Endothelial cell of umbilical vein (primary cell): ENCODE data around the gene ABCB7. TPM values are rescaled to one million over a fixed set of nuclear protein-coding genes. Genes with fewer than 3 reads are reported as not detected.

Experiments
- BruUV-seq: library from RNA; stranded (reverse); fragments of 400-500 nt; replicated peaks from 2 replicates; lab custom pipeline; 2021; lab: Mats Ljungman, UMichigan
- CTCF ChIA-PET: fragments of 300-600, 350-600 bp; sonication (Branson Sonifier 250); formaldehyde crosslinking; loops from one replicate; lab custom pipeline; 2021; ENCODE audit warnings: antibody characterized with exemption, inconsistent platforms; lab: Charles Lee
- POLR2A ChIA-PET: fragments of 300-600, 350-600 bp; sonication (Branson Sonifier 250); formaldehyde crosslinking; loops from one replicate; lab custom pipeline; 2021; ENCODE audit warnings: antibody characterized with exemption, inconsistent platforms; lab: Charles Lee
- DNase-seq: peaks from one replicate; pipeline ENCODE4 v3.0.0-alpha.2; 2011; ENCODE audit warnings: low read depth, low spot score
- FAIRE-seq: peaks from 2 replicates; lab custom pipeline; 2011; peaks lifted over from hg19 to GRCh38; lab: Jason Lieb, UNC
- H2AFZ ChIP-seq: 2 replicates; pipeline ENCODE4 v1.6.0; 2012; ENCODE audit warnings: low read depth, low read length, control low read depth, inconsistent platforms
- H3K27ac ChIP-seq: 2 replicates; pipeline ENCODE4 v1.5.1; 2011; ENCODE audit warnings: low read depth, mild to moderate bottlenecking, control low read depth, low read length, moderate library complexity; ENCODE audit not compliant: insufficient read depth
- H3K27me3 ChIP-seq, 2 experiments: 2 replicates each; pipeline versions ENCODE4 v1.6.0 to v1.6.1; 2011; ENCODE audit warnings: low read length in 2 of 2, mixed read lengths in 1 of 2; ENCODE audit not compliant: control insufficient read depth in 2 of 2, insufficient read depth in 2 of 2
- H3K36me3 ChIP-seq, 2 experiments: 2 replicates in 1 of 2; 3 replicates in 1 of 2; pipeline ENCODE4 v1.5.1; 2011; ENCODE audit warnings: low read length in 2 of 2, mild to moderate bottlenecking in 1 of 2, moderate library complexity in 1 of 2; ENCODE audit not compliant: control insufficient read depth in 2 of 2, insufficient read depth in 2 of 2; ENCODE audit errors: extremely low read depth in 1 of 2
- H3K4me1 ChIP-seq: 3 replicates; pipeline ENCODE4 v1.5.1; 2011; ENCODE audit warnings: mild to moderate bottlenecking, low read length; ENCODE audit not compliant: control insufficient read depth, insufficient read depth; ENCODE audit errors: extremely low read depth
- H3K4me2 ChIP-seq: 2 replicates; pipeline ENCODE4 v1.6.1; 2011; ENCODE audit warnings: low read length, control low read depth, mixed read lengths; ENCODE audit not compliant: insufficient read depth
- H3K4me3 ChIP-seq, 3 experiments: fragments of 200-600 bp in 1 of 3; sonication (generic), shearing (Covaris generic) in 1 of 3; replicated peaks in 1 of 3; 2 replicates each; pipeline ENCODE4 v1.5.1; 2011 to 2016; ENCODE audit warnings: control low read depth in 3 of 3, low read length in 3 of 3, mild to moderate bottlenecking in 2 of 3, inconsistent platforms in 1 of 3, low read depth in 1 of 3, moderate library complexity in 1 of 3; ENCODE audit not compliant: insufficient read depth in 1 of 3
- H3K79me2 ChIP-seq: 2 replicates; pipeline ENCODE4 v1.6.0; 2012; ENCODE audit warnings: low read length, inconsistent platforms; ENCODE audit not compliant: control insufficient read depth, insufficient read depth
- H3K9ac ChIP-seq: replicated peaks from 2 replicates; pipeline ENCODE3; 2011; ENCODE audit warnings: low read length, control low read depth; ENCODE audit not compliant: insufficient read depth; ENCODE audit errors: extremely low read depth
- H3K9me1 ChIP-seq: replicated peaks from 3 replicates; pipeline ENCODE4 v1.6.0; 2011; ENCODE audit warnings: mild to moderate bottlenecking, low read length; ENCODE audit not compliant: control insufficient read depth, insufficient read depth; ENCODE audit errors: extremely low read depth
- H3K9me3 ChIP-seq: replicated peaks from 2 replicates; pipeline ENCODE4 v1.5.1; 2012; ENCODE audit warnings: low read length, inconsistent platforms; ENCODE audit not compliant: control insufficient read depth, insufficient read depth
- H4K20me1 ChIP-seq: replicated peaks from 2 replicates; pipeline ENCODE3; 2011; ENCODE audit warnings: mild to moderate bottlenecking, low read length; ENCODE audit not compliant: control insufficient read depth, insufficient read depth; ENCODE audit errors: extremely low read depth
- CTCF ChIP-seq, 2 donors: IDR thresholded peaks; 1 replicate in 1 of 2; 2 replicates in 1 of 2; pipeline ENCODE4 v1.5.1; 2011; ENCODE audit warnings: low read length in 2 of 2, mild to moderate bottlenecking in 2 of 2, moderate library complexity in 2 of 2, control low read depth in 1 of 2, inconsistent platforms in 1 of 2, low read depth in 1 of 2; ENCODE audit not compliant: insufficient read depth in 1 of 2; ENCODE audit errors: extremely low read depth in 1 of 2
- EZH2 ChIP-seq: IDR thresholded peaks from 2 replicates; pipeline ENCODE4 v1.6.1; 2012; ENCODE audit warnings: borderline replicate concordance, low read depth, mild to moderate bottlenecking, moderate library complexity, low read length, inconsistent platforms; ENCODE audit not compliant: severe bottlenecking
- FOS ChIP-seq: IDR thresholded peaks from 2 replicates; pipeline ENCODE4 v1.6.1; 2011; ENCODE audit warnings: mild to moderate bottlenecking, low read length, moderate library complexity, borderline replicate concordance; ENCODE audit not compliant: insufficient read depth
- GATA2 ChIP-seq: IDR thresholded peaks from 2 replicates; pipeline ENCODE4 v1.7.0; 2011; ENCODE audit warnings: low read depth, mild to moderate bottlenecking, moderate library complexity, mixed read lengths, low read length; ENCODE audit not compliant: insufficient read length, insufficient read depth
- JUN ChIP-seq: IDR thresholded peaks from 2 replicates; pipeline ENCODE4 v1.6.1; 2011; ENCODE audit warnings: borderline replicate concordance, low read depth; ENCODE audit not compliant: insufficient read length, insufficient read depth
- MAX ChIP-seq: IDR thresholded peaks from 2 replicates; pipeline ENCODE4 v1.6.1; 2011; ENCODE audit not compliant: insufficient read depth, insufficient read length
- MYC ChIP-seq: IDR thresholded peaks from one replicate; pipeline ENCODE4 v1.6.1; 2011; ENCODE audit warnings: mild to moderate bottlenecking, low read depth, low read length
- POLR2A ChIP-seq: IDR thresholded peaks from 2 replicates; pipeline ENCODE4 v1.6.1; 2012; ENCODE audit warnings: low read depth, mild to moderate bottlenecking, control low read depth, low read length
- POLR2AphosphoS5 ChIP-seq: IDR thresholded peaks from 2 replicates; pipeline ENCODE4 v1.6.1; 2012; ENCODE audit warnings: low read depth, mild to moderate bottlenecking, control low read depth, low read length, moderate library complexity; ENCODE audit not compliant: insufficient read depth
- dilution Hi-C: fragments of 300-500 bp; cut with MboI; formaldehyde crosslinking; loops from one replicate; pipeline ENCODE4 v1.15.0; 2019; ENCODE audit warnings: low sequenced_read_pairs; ENCODE audit not compliant: extremely low pct_ligation_motif_present
- intact Hi-C: fragments of 100-400 bp; cut with micrococcal nuclease; formaldehyde crosslinking; loops from one replicate; pipeline ENCODE4 v1.10.0; 2022
- polyA plus RNA-seq, 4 experiments: library from polyadenylated mRNA; depleted of rRNA in 3 of 4; stranded (reverse) in 3 of 4; unstranded in 1 of 4; fragments of >200 nt; gene quantifications; 2 replicates each; pipeline versions ENCODE4 v1.2.1 to v1.2.3, GENCODE V29; 2011 to 2012; ENCODE audit warnings: missing spikeins in 1 of 4
- total RNA-seq: library from RNA; stranded (reverse); gene quantifications from 2 replicates; pipeline ENCODE4 v1.2.3, GENCODE V29; 2021

ABCB7 gene
- total and polyA plus RNA-seq, 2 donors (not counting 3 experiments of a cell fraction or from before 2014, with no cell fraction given) = 12.1 to 20.7 TPM

GRCh38 chrX:75115707-75116413 lies 40.2 kb downstream of the ABCB7 start:
- no peaks in the 10 kb centered on the region for H3K27me3 ChIP-seq
- H3K27ac ChIP-seq = no peak overlapping the region
- no peak for DNase-seq
- H3K4me2 ChIP-seq = no peak overlapping the region
- CTCF ChIA-PET = no interaction called here
- no TSS peak for BruUV-seq
- no peak for FAIRE-seq
- no peaks in the 10 kb centered on the region for H3K9me1 ChIP-seq
- no peak overlapping the region for H2AFZ ChIP-seq
- no peak overlapping the region for H3K4me3 ChIP-seq
- H3K36me3 ChIP-seq = no peaks in the 10 kb centered on the region
- no peaks in the 10 kb centered on the region for H3K9me3 ChIP-seq
- no peak overlapping the region for H3K9ac ChIP-seq
- H3K79me2 ChIP-seq = no peaks in the 10 kb centered on the region
- POLR2A ChIA-PET = no interaction called here
- no peaks in the 10 kb centered on the region for H3K4me1 ChIP-seq
- dilution Hi-C loops (no loop called here), intact Hi-C loops (no loop called here)
- H4K20me1 ChIP-seq = no peaks in the 10 kb centered on the region
- TF ChIP-seq JUN (no peak), FOS (no peak), GATA2 (no peak), EZH2 (no peak), POLR2AphosphoS5 (no peak), CTCF (IDR thresholded peaks at IDR 0.05; ENCODE audit: extremely low read depth in 1 of 2, insufficient read depth in 1 of 2, low read depth in 1 of 2, low read length in 2 of 2) (no peak), MYC (no peak), MAX (no peak), POLR2A (no peak)
